Fibroblast of mammary gland (primary cell): ENCODE results near the gene RFFL.

Experiments used
- DNase-seq: peaks from one replicate; pipeline ENCODE4 v3.0.0-alpha.2; 2010; ENCODE audit warnings: low read depth
- H3K4me3 ChIP-seq: 2 replicates; pipeline ENCODE4 v1.5.1; 2011; ENCODE audit warnings: low read depth, mild to moderate bottlenecking, low read length, moderate library complexity; ENCODE audit not compliant: control insufficient read depth
- CTCF ChIP-seq: conservative IDR thresholded peaks from 2 replicates; pipeline ENCODE4 v1.5.1; 2011; ENCODE audit warnings: low read depth, low read length, inconsistent platforms; ENCODE audit not compliant: control insufficient read depth, insufficient read depth

The RFFL gene

GRCh38 chr17:34974794-34975785 is 88.4 kb downstream of the RFFL start:
- no peak for DNase-seq
- TF ChIP-seq CTCF = no peak
- H3K4me3 ChIP-seq = no peak overlapping the region

DNA sequence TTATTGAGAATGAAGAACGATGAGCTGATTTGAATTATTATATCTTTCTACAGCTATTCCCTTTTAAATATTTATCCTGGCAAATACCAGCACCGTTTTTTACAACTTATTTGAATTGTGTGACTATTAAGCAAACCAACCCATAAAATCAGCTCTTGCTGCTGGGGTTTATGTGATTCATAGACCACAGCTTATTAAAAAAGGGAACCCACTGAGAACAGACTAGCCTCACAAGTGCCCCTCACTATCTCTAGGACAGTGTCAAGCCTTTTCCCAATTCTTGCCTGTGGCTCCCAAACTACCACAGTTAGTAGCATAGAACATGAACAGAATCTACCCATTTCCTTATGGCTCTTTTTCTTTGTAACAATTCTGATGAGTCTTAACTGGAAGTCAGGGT is 89.3 kb downstream of the RFFL start:
- DNase-seq = no peak
- TF ChIP-seq CTCF = no peak
- H3K4me3 ChIP-seq = no peak overlapping the region

DNA sequence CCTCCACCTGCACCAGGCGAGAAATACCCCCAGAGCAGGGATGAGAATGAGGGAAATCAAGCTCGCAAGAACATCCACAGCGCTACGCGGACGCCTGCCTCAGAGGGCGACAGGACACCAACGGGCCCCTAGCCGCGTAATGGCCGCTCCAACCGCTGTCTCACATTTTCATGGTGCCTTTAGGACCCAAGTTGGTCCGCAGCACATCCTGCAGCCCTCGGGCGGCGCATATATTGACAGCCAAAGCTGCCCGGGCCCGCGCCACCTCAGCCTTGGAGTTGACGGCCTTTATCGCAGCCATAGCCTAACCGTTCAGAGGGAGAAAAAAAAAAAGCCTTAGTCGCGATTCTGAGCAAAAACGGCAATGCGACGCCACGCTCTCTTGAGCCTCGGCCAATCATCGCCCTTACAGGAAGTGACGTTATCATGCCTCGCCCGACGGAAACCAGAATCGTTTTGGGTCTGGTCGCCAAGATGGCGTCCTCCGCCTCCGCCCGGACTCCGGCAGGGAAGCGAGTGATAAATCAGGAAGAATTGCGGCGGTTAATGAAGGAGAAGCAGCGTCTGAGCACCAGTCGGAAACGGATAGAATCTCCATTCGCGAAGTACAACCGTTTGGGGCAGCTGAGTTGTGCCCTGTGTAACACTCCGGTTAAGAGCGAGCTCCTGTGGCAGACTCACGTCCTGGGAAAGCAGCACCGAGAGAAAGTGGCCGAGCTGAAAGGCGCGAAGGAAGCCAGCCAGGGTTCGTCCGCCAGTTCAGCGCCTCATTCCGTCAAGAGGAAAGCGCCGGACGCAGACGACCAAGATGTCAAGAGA is 102.2 kb downstream of the RFFL start, which contains the start of the genes CCT6B and ZNF830:
CCT6B (minus strand) TSS at position 368 of the 819 bp plus-strand sequence; CDS start at position 301, 67 bp downstream.
ZNF830 (plus strand) TSS at position 448 of the 819 bp plus-strand sequence; CDS start at position 475, 27 bp downstream.
- TF ChIP-seq CTCF = no peak
- DNase-seq = peak; percentile 95
- H3K4me3 ChIP-seq = peak within 1 kb of the TSS; percentile 99

GRCh38 chr17:34958438-34958837 is 105.1 kb downstream of the RFFL start:
- no peak for TF ChIP-seq CTCF
- no peak overlapping the region for H3K4me3 ChIP-seq
- DNase-seq = no peak
